Activated T-helper 9 cell treated with anti-CD3 and anti-CD28 coated beads, Interleukin-2, amount 50 U/mL, for 16 hours (primary cell): ENCODE data around the gene ARHGAP45.

Source experiments
- DNase-seq: peaks from one replicate; pipeline ENCODE4 v3.0.0-alpha.2; 2020; ENCODE audit warnings: low read depth

Gene ARHGAP45

DNA sequence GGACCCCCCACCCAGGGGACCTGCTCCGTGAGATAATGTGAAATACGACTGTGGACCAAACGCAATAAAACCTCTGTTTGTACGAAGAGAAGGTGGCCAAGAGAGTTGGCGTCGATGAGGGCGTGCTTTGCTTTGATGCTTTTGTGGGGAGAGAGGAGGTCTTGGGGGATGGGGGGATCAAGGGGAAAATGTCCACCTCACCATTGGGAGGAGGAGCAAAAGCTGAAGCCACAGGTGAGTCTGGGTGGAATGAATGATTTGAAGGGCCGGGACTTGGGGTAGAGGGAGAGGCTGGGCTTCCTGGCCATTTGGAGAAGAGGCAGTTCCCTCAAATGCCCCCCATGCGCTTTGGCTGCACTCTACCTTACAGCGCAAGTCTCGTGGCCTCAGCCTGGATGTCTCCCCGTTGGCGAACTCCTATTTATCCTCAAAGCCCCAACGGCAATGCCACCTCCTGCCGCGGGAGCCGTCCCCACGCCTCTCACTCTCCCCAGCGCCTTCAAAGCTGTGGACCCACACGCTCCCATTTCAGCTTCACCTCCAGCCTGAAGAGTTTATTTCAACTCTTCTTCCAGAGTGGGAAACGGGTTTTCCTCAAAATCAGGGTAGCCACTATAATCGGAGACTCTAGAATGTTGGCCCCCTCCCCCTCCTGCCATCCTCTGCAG, 27.9 kb upstream of the ARHGAP45 start:
- no peak for DNase-seq

DNA sequence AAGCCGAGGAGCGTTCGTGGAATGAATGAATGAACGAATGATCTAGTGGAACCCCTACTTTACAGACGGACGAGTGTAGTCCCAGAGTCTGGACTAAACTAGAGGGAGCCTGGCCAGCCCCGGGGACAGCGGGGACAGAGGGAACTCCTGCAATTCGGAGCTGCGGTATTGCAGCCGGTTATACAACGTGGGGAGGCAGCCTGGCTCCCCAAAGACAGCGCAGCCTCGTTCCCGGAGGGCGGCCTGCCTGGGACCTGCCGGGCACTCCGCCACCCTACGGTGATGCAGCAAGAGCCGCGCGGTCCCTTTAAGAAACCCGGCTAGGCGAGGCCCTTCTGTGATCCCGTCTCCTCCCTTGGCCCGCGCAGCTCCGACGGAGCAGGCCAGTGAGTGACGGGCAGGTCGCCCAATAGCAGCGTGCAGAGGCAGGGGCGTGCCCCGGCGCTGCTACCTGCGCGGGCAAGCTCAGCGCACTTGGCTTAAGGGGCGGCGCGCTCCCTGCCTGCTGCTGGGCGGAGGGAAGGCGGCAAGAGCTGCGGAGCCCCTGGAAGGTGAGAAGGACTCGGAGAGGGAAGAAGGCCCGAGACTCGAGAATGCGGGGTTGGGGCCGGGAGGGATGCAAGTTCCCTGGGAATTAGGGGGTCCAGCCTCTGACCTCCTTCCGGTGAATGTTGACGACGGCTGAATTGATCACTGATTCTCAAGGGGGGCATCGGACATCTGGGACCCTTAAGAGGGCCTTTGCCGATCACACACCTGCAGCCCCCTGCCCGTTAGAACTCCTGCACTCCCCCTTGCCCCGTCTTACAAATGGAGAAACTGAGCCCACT, 27.1 kb upstream of the ARHGAP45 start, which contains the start of gene ABCA7:
ABCA7 (plus strand) TSS at position 462 of the 830 bp plus-strand sequence. CDS start 1,255 bp downstream, outside the sequence.
- peak; percentile 98 for DNase-seq

DNA sequence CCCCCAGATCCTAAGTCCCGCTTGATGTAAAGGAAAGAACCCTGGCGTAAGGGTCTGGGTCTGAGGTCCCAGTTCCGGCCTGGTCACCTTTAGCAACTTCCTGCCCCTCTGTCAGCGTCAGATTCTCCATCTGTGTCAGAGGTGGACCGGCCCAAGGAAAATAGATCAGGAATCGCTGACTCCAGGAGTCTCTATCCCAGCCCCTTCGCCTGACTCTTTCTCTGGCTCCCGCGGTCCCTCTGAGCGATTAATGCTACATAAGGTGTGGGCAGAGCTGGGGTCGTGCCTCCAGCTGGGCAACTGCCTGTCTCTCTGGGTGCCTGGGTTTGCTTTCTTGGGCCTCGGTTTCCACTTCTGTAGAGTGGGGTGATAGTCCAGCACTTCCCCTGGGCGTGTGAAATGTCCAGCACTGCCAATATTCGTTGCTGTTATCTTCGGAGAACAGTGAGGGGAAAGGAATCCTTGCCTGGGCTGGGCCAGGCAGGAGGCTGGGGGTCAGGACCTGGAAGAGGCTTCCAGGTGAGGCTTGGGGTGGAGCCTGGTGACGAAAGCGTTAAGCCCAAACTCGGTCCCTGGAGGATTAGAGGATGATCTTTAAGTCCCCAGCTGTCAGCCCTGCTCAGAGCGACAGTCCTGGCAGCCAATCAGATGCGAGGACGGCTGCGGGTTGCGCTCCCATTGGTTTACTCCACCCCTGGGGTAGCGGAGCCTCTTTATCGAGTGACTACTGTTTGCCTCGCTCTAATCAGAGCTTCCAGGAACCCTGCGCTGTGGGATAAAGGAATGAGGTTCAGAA, 26.3 kb upstream of the ARHGAP45 start:
- DNase-seq = peak; percentile 84

DNA sequence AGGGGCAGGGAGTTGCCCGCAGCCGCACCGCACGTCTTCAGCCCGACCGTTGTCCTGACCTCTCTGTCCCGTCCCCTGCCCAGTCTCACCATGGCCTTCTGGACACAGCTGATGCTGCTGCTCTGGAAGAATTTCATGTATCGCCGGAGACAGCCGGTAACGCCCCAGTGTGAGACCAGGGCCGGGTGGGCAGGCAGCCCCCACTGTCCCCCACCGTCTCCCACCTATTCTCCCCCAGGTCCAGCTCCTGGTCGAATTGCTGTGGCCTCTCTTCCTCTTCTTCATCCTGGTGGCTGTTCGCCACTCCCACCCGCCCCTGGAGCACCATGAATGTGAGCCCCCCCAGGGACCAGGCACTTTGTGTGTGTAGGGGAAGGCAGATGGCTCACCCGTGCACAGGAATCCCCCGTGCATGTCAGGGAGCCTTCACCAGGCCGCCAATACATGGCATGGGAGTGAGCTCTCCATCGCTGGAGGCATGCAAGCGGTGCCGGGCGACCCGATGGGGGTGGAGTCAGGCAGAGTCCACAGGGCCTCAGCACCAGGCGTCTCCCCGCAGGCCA, 25.6 kb upstream of the ARHGAP45 start:
- no peak for DNase-seq

DNA sequence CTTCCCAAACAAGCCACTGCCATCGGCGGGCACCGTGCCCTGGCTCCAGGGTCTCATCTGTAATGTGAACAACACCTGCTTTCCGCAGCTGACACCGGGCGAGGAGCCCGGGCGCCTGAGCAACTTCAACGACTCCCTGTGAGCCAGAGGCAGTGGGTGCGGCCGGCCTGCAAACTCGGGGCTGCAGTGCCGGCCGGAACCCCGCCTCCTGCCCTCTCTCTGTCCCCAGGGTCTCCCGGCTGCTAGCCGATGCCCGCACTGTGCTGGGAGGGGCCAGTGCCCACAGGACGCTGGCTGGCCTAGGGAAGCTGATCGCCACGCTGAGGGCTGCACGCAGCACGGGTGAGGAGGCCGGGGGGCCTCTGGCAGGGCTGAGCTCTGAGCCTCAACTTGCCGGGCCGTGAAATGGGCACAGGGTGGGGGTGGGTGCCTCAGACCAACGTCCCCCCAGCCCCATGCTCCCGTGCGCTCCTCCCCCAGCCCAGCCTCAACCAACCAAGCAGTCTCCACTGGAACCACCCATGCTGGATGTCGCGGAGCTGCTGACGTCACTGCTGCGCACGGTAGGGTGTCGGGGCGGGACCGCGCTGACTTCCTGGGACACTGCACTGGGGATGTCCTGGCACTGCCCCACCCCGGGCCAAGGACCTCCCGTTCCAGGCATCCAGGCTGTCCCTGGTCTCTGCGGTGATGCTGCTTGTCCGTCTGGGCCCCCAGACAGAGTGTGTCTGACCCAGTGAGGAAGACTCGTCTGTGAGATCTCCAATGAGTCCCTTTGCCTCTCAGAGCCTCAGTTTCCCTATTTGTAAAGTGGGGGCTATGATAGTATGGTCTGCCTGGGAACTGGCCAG, 24.9 kb upstream of the ARHGAP45 start:
- DNase-seq = no peak

DNA sequence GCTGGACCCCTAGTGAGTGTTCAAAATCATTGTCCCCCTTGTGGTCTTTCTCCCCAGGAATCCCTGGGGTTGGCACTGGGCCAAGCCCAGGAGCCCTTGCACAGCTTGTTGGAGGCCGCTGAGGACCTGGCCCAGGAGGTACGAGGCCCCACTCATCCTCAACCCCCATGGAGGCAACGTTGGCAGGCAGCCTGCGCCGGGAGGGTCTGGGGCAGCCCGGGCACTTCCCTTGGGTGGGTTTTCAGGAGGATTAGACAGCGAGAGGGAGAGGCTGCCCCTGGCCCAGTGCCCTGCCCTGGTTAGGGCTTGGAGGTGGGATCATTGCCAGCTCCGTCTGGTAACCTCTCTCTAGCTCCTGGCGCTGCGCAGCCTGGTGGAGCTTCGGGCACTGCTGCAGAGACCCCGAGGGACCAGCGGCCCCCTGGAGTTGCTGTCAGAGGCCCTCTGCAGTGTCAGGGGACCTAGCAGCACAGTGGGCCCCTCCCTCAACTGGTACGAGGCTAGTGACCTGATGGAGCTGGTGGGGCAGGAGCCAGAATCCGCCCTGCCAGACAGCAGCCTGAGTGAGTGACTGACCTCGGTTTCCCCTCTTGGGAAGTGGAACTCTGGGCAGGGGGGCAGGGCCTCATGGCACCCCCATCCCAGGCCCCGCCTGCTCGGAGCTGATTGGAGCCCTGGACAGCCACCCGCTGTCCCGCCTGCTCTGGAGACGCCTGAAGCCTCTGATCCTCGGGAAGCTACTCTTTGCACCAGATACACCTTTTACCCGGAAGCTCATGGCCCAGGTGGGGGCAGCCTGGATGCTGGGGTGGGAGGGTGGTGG, 24.1 kb upstream of the ARHGAP45 start:
- no peak for DNase-seq

DNA sequence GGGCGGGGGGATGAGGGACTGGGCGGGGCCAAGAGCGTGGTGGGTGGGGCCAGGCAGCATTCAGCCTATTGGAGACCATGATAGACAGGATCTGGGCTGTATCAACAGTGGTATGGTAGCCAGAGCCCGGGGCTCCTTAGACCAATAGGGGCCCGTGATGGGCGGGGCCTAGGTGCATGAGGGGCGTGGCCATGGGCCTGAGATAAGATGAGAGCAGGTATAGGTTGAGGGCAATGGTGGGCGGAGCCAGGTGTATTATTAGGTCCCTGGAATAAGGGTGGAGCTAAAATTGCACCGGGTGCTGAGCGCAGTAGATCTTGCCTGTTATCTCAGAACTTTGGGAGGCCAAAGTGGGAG, 21.7 kb upstream of the ARHGAP45 start:
- no peak for DNase-seq

DNA sequence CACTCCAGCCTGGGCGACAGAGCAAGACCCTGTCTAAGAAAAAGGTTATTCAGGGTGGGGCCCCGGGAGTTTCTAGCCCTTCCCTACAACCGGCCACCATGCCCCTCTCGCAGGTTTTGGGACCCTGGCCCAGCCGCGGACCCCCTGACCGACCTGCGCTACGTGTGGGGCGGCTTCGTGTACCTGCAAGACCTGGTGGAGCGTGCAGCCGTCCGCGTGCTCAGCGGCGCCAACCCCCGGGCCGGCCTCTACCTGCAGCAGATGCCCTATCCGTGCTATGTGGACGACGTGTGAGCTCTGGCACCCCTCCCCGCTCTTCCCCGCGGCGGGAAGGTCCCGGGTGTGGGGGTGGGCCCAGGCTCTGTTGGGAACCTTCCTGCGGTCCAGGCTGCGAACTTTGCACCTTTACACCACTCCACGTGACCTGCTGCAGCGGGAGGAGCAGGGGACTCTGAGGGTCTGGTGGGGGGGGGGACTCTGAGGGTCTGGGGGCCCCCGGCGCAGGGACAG, 20.8 kb upstream of the ARHGAP45 start:
- no peak for DNase-seq

DNA sequence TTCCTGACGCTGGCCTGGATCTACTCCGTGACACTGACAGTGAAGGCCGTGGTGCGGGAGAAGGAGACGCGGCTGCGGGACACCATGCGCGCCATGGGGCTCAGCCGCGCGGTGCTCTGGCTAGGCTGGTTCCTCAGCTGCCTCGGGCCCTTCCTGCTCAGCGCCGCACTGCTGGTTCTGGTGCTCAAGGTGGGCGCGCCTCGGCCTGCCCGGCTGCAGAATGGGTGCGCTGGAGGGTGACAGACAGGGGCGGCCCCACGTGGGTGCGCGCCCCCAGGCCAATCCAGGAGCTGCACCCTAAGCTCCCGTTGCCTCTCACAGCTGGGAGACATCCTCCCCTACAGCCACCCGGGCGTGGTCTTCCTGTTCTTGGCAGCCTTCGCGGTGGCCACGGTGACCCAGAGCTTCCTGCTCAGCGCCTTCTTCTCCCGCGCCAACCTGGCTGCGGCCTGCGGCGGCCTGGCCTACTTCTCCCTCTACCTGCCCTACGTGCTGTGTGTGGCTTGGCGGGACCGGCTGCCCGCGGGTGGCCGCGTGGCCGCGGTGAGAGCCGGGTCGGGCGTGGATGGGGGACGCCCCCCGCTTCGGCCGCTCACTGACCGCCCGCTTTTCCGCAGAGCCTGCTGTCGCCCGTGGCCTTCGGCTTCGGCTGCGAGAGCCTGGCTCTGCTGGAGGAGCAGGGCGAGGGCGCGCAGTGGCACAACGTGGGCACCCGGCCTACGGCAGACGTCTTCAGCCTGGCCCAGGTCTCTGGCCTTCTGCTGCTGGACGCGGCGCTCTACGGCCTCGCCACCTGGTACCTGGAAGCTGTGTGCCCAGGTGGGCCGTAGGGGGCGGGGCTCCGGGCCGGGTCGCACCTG, 19.9 kb upstream of the ARHGAP45 start:
- DNase-seq = no peak

DNA sequence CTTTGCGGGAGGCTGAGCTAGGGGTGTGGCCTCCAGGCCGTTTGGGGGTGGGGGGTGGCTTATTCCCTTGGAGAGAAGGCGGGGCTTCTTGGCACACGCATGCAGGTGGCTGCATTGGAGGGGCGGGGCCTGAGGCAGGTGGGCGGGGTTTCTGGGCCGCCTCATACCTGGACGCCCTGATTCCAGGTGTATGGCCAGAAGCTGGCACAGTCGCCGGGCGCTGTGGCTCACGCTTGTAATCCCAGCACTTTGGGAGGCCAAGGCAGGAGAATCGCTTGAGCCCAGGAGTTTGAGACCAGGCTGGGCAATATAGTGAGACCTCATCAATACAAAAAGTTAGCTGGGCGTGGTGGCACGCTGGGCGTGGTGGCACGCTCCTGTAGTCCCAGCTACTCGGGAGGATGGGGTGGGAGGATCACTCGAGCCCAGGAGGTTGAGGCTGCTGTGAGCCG, 19.2 kb upstream of the ARHGAP45 start:
- DNase-seq = no peak

DNA sequence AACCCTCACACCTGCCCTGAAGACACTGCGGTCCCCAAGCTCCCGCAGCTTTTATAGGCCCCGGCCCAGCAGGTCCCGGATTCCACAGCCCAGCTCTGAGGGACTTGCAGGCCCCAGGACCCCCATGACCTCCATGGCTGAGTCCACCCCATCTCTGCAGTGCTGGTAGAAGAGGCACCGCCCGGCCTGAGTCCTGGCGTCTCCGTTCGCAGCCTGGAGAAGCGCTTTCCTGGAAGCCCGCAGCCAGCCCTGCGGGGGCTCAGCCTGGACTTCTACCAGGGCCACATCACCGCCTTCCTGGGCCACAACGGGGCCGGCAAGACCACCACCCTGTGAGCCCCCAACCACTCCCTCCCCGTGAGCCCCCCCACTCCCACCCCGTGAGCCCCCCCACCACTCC, 17.9 kb upstream of the ARHGAP45 start:
- DNase-seq = no peak

DNA sequence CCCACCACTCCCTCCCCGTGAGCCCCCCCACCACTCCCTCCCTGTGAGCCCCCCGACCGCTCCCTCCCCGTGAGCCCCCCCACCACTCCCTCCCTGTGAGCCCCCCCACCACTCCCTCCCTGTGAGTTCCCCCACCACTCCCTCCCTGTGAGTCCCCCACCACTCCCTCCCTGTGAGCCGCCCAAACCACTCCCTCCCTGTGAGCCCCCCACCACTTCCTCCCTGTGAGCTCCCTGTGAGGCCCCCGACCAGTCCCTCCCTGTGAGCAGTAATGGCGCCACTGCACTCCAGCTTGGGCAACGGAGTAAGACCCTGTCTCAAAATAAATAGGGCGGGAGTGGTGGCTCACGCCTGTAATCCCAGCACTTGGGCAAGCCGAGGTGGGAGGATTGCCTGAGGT, 17.2 kb upstream of the ARHGAP45 start:
- DNase-seq = no peak

DNA sequence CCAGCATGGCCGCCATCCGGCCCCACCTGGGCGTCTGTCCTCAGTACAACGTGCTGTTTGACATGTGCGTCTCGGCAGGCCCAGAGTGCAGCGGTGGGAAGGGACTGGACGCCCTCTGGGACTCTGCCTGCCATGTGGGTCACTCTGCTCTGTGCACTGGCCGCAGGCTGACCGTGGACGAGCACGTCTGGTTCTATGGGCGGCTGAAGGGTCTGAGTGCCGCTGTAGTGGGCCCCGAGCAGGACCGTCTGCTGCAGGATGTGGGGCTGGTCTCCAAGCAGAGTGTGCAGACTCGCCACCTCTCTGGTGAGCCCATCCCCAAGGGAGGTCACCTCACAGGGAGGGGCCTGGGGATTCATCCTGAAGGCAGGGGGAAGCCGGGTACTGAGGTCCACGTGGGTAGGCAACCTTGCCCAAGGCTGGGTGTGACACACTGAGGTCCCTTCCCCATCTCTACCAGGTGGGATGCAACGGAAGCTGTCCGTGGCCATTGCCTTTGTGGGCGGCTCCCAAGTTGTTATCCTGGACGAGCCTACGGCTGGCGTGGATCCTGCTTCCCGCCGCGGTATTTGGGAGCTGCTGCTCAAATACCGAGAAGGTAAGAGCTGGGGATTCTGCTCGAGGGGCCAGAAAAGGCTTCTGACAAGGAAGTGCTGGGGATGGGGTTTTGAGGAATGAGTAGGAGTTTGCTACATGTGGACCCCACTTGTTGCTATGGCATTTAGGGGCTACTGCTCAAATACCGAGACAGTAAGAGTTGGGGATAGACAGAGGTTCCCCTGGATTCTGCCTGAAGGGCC, 15.8 kb upstream of the ARHGAP45 start:
- no peak for DNase-seq

DNA sequence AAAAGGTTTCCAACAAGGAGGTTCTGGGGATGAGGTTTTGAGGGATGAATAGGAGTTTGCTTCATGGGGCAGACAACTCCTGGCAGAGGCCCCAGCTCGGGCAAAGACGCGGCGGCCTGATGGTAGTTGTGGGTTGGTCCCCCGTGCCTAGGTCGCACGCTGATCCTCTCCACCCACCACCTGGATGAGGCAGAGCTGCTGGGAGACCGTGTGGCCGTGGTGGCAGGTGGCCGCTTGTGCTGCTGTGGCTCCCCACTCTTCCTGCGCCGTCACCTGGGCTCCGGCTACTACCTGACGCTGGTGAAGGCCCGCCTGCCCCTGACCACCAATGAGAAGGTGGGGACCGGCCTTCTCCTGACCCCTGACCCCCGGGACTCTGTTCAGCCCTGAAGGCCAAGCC, 15.2 kb upstream of the ARHGAP45 start:
- DNase-seq = no peak

DNA sequence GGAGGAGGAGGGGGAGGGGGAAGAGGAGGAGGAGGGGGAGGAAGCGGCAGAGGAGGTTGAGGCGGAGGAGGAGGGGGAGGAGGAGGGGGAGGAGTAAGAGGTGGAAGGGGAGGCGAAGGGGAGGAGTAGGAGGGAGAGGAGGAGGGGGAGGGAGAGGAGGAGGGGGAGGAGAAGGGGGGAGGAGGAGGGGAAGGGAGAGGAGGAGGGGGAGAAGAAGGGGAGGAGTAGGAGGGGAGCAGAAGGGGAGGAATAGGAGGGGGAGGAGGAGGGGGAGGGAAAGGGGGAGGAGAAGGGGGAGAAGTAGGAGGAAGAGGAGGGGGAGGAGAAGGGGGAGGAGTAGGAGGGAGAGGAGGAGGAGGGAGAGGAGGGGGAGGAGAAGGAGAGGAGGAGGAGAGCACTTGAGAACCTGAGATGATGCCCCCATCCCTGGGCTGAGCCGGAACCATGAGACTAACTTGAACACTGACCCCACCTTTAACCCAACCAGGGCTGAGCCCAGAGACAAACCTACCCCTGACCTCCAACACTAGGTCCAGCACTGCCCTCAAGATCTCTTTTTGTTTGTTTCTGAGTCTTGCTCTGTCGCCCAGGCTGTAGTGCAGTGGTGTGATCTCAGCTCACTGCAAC, 14.5 kb upstream of the ARHGAP45 start:
- DNase-seq = no peak

DNA sequence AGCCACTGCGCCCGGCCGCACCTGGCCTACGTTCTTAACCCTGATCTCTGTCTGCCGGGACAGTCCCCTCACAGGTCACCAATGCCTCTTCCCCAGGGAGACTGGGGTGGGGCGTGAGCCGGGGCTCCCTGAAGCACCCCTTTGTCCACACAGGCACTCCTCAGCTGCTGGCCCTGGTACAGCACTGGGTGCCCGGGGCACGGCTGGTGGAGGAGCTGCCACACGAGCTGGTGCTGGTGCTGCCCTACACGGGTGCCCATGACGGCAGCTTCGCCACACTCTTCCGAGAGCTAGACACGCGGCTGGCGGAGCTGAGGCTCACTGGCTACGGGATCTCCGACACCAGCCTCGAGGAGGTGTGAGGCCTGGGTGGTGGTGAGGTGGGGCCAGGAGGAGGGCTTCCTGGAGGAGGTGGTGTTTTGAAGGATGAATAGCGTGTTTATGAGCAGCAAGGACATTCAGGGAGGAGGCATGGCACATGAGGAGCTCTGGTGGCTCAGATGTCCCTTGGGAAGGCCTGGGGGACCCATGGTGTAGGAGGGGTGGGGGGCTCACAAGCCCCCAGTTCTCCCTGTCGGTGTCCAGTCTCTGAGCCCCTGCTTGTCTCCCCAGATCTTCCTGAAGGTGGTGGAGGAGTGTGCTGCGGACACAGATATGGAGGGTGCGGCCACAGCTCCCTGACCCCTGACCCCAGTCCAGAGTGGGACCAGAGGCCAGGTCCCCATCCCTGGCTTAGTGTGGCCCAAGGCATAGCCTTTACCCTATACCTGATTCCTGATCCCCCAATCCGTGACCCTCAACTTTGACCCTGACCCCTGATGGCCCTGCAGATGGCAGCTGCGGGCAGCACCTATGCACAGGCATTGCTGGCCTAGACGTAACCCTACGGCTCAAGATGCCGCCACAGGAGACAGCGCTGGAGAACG, 13.5 kb upstream of the ARHGAP45 start:
- DNase-seq = no peak
